GM23338 (cell line): ENCODE data around the gene VIPAS39. TPM values are rescaled to one million over a fixed set of nuclear protein-coding genes. Genes with fewer than 3 reads are reported as not detected.

Experiments
- ATAC-seq: fragments of 200-7000 bp; cut with Tn5 transposase; 3 replicates; pipeline ENCODE4 v1.9.1; 2020
- DNase-seq: peaks from one replicate; pipeline ENCODE4 v3.0.0-alpha.2; 2015; ENCODE audit warnings: low spot score
- H2AFZ ChIP-seq: fragments of 200-600 bp; sonication (generic); 2 replicates; pipeline ENCODE4 v1.8.0; 2016; ENCODE audit warnings: antibody characterized with exemption, mild to moderate bottlenecking, moderate library complexity
- H3F3A ChIP-seq: fragments of 200-600 bp; sonication (generic); replicated peaks from 2 replicates; pipeline ENCODE4 v1.8.0; 2017; ENCODE audit warnings: antibody characterized with exemption, mixed run types, low read depth
- H3K27ac ChIP-seq: fragments of 200-600 bp; sonication (generic); 2 replicates; pipeline ENCODE4 v1.6.1; 2016; ENCODE audit warnings: low read depth
- H3K27me3 ChIP-seq: fragments of 200-600 bp; sonication (generic); 2 replicates; pipeline ENCODE4 v1.8.0; 2016; ENCODE audit warnings: mild to moderate bottlenecking, mixed run types, moderate library complexity; ENCODE audit not compliant: insufficient read depth
- H3K36me3 ChIP-seq: fragments of 200-600 bp; sonication (generic); 2 replicates; pipeline ENCODE4 v1.8.0; 2016; ENCODE audit warnings: mild to moderate bottlenecking; ENCODE audit not compliant: insufficient read depth
- H3K4me1 ChIP-seq: fragments of 200-600 bp; sonication (generic); 2 replicates; pipeline ENCODE4 v1.8.0; 2016; ENCODE audit warnings: mild to moderate bottlenecking, moderate library complexity; ENCODE audit not compliant: insufficient read depth
- H3K4me2 ChIP-seq: fragments of 200-600 bp; sonication (generic); 2 replicates; pipeline ENCODE4 v1.7.1; 2017; ENCODE audit warnings: mixed run types
- H3K4me3 ChIP-seq: fragments of 200-600 bp; sonication (generic); 2 replicates; pipeline ENCODE4 v1.6.1; 2016; ENCODE audit warnings: mixed run types
- H3K79me2 ChIP-seq: fragments of 200-600 bp; sonication (generic); replicated peaks from 2 replicates; pipeline ENCODE4 v1.8.0; 2017; ENCODE audit warnings: mild to moderate bottlenecking; ENCODE audit not compliant: insufficient read depth
- H3K9me2 ChIP-seq: fragments of 200-600 bp; sonication (generic); 2 replicates; pipeline ENCODE4 v1.8.0; 2017; ENCODE audit not compliant: insufficient read depth
- H4K20me1 ChIP-seq: fragments of 200-600 bp; sonication (generic); replicated peaks from 2 replicates; pipeline ENCODE4 v1.8.0; 2017; ENCODE audit warnings: mild to moderate bottlenecking; ENCODE audit not compliant: insufficient read depth
- H3K27ac Mint-ChIP-seq: 2 replicates; pipeline ENCODE4 v1.8.0; 2020; ENCODE audit warnings: inconsistent platforms, mild to moderate bottlenecking, moderate library complexity, mixed read lengths
- H3K27me3 Mint-ChIP-seq: 3 replicates; pipeline ENCODE4 v1.8.0; 2022; ENCODE audit warnings: low read depth, mild to moderate bottlenecking, moderate library complexity, mixed read lengths, inconsistent platforms; ENCODE audit not compliant: insufficient read depth, poor library complexity
- H3K36me3 Mint-ChIP-seq: 3 replicates; pipeline ENCODE4 v1.8.0; 2021; ENCODE audit warnings: low read depth, mild to moderate bottlenecking, inconsistent platforms, moderate library complexity, mixed read lengths
- H3K4me1 Mint-ChIP-seq: 3 replicates; pipeline ENCODE4 v1.8.0; 2020; ENCODE audit warnings: mild to moderate bottlenecking, inconsistent platforms, mixed read lengths
- H3K4me3 Mint-ChIP-seq: 3 replicates; pipeline ENCODE4 v1.8.0; 2021; ENCODE audit warnings: moderate library complexity, mild to moderate bottlenecking, inconsistent platforms, mixed read lengths
- H3K9me3 Mint-ChIP-seq: 3 replicates; pipeline ENCODE4 v1.8.0; 2020; ENCODE audit warnings: moderate library complexity, mild to moderate bottlenecking, inconsistent platforms, mixed read lengths
- CREB1 ChIP-seq: fragments of 250-450 bp; sonication (Bioruptor Pico); IDR thresholded peaks from 2 replicates; pipeline ENCODE4 v1.5.0; 2020; ENCODE audit warnings: low read depth, mild to moderate bottlenecking, moderate library complexity
- EZH2 ChIP-seq: fragments of 200-600 bp; sonication (generic); IDR thresholded peaks from one replicate; pipeline ENCODE4 v1.8.0; 2017; ENCODE audit warnings: antibody characterized with exemption, mild to moderate bottlenecking, low read depth; ENCODE audit not compliant: unreplicated experiment
- EZH2phosphoT487 ChIP-seq: fragments of 200-600 bp; sonication (generic); IDR thresholded peaks from one replicate; pipeline ENCODE4 v1.8.1; 2018; ENCODE audit warnings: antibody characterized with exemption; ENCODE audit not compliant: unreplicated experiment
- JUNB ChIP-seq: IDR thresholded peaks from one replicate; pipeline ENCODE4 v1.6.1; 2016; ENCODE audit warnings: antibody characterized with exemption; ENCODE audit not compliant: unreplicated experiment
- NANOG ChIP-seq: IDR thresholded peaks from 2 replicates; pipeline ENCODE4 v1.6.1; 2016; ENCODE audit warnings: antibody characterized with exemption, borderline replicate concordance
- POLR2AphosphoS5 ChIP-seq: IDR thresholded peaks from 2 replicates; pipeline ENCODE4 v1.6.1; 2016; ENCODE audit warnings: antibody characterized with exemption, low read depth
- STAT1 ChIP-seq: IDR thresholded peaks from one replicate; pipeline ENCODE4 v1.6.1; 2016; ENCODE audit warnings: antibody characterized with exemption; ENCODE audit not compliant: unreplicated experiment
- ZNF114 ChIP-seq: fragments of 250-450 bp; sonication (Bioruptor Pico); IDR thresholded peaks from 2 replicates; pipeline ENCODE4 v1.5.0; 2020; ENCODE audit warnings: mild to moderate bottlenecking, moderate library complexity
- ZNF331 ChIP-seq: fragments of 250-450 bp; sonication (Bioruptor Pico); IDR thresholded peaks from 2 replicates; pipeline ENCODE4 v1.5.0; 2020; ENCODE audit warnings: low read depth, mild to moderate bottlenecking, moderate library complexity
- polyA plus RNA-seq: library from polyadenylated mRNA; unstranded; fragments of >200 nt; fragmentation: Nextera tagmentation; extraction: Ambion mirVana; gene quantifications from 2 replicates; pipeline ENCODE4 v1.2.1, GENCODE V29; 2016
- total RNA-seq: library from RNA; depleted of rRNA; stranded (reverse); fragments of >200 nt; shearing (Covaris generic); gene quantifications from 2 replicates; pipeline ENCODE4 v1.2.3, GENCODE V29; 2014
- TF ChIP-seq, protein P1 (sequence below), 2 experiments: fragments of 200-600 bp in 1 of 2; sonication (generic) in 1 of 2; conservative IDR thresholded peaks; 2 replicates each; pipeline versions ENCODE4 v1.5.1 to v1.6.1; 2016 to 2017; ENCODE audit warnings: antibody characterized with exemption in 2 of 2, low read depth in 2 of 2, mild to moderate bottlenecking in 2 of 2, moderate library complexity in 1 of 2
- TF ChIP-seq, protein P2 (sequence below): IDR thresholded peaks from 2 replicates; pipeline ENCODE4 v1.6.1; 2016; ENCODE audit warnings: antibody characterized with exemption
- TF ChIP-seq, protein P3 (sequence below): fragments of 250-450 bp; sonication (Bioruptor Pico); IDR thresholded peaks from 2 replicates; pipeline ENCODE4 v1.5.0; 2020; ENCODE audit warnings: mild to moderate bottlenecking, moderate library complexity
- TF ChIP-seq, protein P4 (sequence below): IDR thresholded peaks from one replicate; pipeline ENCODE4 v1.6.1; 2018; ENCODE audit warnings: antibody characterized with exemption; ENCODE audit not compliant: unreplicated experiment

The VIPAS39 gene
- total and polyA plus RNA-seq, 2 experiments from 2014 or later = 9.4 to 21.8 TPM

DNA sequence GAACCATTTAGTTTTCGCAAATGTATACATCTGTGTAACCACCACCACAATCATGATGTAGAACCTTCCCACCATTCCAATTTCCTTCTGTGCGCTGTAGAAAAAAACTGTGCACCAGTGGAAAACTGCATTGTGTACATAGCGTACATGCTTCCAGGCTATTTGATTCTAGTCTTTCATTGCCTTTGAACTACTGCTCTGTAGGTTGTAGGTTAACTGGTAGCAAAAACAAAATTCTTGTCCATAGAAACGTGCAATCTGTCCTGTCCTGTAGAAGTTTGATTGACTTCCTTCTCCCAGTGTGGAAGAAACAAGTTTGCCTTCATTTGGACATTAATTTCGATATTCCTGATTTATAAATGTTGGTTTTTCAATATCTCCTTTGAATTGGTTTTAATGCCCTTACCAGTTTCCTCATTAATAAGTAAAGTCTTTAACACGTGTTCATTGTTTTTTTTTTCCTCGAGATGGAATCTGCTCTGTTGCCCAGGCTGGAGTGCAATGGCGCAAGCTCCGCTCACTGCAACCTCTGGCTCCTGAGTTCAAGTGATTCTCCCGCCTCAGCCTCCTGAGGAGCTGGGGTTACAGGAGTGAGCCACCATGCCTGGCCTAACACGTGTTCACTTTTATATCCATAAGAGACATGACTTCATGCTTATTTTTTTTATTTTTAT lies 44.8 kb upstream of the VIPAS39 start:
- H3K27me3 ChIP-seq = peaks cover 41% of the 10 kb centered on the region
- TF ChIP-seq, protein P1, sequence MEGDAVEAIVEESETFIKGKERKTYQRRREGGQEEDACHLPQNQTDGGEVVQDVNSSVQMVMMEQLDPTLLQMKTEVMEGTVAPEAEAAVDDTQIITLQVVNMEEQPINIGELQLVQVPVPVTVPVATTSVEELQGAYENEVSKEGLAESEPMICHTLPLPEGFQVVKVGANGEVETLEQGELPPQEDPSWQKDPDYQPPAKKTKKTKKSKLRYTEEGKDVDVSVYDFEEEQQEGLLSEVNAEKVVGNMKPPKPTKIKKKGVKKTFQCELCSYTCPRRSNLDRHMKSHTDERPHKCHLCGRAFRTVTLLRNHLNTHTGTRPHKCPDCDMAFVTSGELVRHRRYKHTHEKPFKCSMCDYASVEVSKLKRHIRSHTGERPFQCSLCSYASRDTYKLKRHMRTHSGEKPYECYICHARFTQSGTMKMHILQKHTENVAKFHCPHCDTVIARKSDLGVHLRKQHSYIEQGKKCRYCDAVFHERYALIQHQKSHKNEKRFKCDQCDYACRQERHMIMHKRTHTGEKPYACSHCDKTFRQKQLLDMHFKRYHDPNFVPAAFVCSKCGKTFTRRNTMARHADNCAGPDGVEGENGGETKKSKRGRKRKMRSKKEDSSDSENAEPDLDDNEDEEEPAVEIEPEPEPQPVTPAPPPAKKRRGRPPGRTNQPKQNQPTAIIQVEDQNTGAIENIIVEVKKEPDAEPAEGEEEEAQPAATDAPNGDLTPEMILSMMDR (conservative IDR thresholded peaks at IDR 0.05; ENCODE audit: low read depth in 2 of 2) = no peak
- TF ChIP-seq STAT1 (no peak), POLR2AphosphoS5 (no peak), NANOG (no peak), CREB1 (CRISPR knock-in tag) (no peak), EZH2phosphoT487 (no peak), EZH2 (no peak), ZNF114 (CRISPR knock-in tag) (no peak), JUNB (no peak), ZNF331 (CRISPR knock-in tag) (no peak)
- TF ChIP-seq, protein P2, sequence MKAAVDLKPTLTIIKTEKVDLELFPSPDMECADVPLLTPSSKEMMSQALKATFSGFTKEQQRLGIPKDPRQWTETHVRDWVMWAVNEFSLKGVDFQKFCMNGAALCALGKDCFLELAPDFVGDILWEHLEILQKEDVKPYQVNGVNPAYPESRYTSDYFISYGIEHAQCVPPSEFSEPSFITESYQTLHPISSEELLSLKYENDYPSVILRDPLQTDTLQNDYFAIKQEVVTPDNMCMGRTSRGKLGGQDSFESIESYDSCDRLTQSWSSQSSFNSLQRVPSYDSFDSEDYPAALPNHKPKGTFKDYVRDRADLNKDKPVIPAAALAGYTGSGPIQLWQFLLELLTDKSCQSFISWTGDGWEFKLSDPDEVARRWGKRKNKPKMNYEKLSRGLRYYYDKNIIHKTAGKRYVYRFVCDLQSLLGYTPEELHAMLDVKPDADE = no peak
- TF ChIP-seq, protein P3, sequence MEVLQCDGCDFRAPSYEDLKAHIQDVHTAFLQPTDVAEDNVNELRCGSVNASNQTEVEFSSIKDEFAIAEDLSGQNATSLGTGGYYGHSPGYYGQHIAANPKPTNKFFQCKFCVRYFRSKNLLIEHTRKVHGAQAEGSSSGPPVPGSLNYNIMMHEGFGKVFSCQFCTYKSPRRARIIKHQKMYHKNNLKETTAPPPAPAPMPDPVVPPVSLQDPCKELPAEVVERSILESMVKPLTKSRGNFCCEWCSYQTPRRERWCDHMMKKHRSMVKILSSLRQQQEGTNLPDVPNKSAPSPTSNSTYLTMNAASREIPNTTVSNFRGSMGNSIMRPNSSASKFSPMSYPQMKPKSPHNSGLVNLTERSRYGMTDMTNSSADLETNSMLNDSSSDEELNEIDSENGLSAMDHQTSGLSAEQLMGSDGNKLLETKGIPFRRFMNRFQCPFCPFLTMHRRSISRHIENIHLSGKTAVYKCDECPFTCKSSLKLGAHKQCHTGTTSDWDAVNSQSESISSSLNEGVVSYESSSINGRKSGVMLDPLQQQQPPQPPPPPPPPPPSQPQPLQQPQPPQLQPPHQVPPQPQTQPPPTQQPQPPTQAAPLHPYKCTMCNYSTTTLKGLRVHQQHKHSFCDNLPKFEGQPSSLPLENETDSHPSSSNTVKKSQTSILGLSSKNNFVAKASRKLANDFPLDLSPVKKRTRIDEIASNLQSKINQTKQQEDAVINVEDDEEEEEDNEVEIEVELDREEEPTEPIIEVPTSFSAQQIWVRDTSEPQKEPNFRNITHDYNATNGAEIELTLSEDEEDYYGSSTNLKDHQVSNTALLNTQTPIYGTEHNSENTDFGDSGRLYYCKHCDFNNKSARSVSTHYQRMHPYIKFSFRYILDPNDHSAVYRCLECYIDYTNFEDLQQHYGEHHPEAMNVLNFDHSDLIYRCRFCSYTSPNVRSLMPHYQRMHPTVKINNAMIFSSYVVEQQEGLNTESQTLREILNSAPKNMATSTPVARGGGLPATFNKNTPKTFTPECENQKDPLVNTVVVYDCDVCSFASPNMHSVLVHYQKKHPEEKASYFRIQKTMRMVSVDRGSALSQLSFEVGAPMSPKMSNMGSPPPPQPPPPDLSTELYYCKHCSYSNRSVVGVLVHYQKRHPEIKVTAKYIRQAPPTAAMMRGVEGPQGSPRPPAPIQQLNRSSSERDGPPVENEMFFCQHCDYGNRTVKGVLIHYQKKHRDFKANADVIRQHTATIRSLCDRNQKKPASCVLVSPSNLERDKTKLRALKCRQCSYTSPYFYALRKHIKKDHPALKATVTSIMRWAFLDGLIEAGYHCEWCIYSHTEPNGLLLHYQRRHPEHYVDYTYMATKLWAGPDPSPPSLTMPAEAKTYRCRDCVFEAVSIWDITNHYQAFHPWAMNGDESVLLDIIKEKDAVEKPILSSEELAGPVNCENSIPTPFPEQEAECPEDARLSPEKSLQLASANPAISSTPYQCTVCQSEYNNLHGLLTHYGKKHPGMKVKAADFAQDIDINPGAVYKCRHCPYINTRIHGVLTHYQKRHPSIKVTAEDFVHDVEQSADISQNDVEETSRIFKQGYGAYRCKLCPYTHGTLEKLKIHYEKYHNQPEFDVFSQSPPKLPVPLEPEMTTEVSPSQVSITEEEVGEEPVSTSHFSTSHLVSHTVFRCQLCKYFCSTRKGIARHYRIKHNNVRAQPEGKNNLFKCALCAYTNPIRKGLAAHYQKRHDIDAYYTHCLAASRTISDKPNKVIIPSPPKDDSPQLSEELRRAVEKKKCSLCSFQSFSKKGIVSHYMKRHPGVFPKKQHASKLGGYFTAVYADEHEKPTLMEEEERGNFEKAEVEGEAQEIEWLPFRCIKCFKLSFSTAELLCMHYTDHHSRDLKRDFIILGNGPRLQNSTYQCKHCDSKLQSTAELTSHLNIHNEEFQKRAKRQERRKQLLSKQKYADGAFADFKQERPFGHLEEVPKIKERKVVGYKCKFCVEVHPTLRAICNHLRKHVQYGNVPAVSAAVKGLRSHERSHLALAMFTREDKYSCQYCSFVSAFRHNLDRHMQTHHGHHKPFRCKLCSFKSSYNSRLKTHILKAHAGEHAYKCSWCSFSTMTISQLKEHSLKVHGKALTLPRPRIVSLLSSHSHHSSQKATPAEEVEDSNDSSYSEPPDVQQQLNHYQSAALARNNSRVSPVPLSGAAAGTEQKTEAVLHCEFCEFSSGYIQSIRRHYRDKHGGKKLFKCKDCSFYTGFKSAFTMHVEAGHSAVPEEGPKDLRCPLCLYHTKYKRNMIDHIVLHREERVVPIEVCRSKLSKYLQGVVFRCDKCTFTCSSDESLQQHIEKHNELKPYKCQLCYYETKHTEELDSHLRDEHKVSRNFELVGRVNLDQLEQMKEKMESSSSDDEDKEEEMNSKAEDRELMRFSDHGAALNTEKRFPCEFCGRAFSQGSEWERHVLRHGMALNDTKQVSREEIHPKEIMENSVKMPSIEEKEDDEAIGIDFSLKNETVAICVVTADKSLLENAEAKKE (CRISPR knock-in tag) = no peak
- TF ChIP-seq, protein P4, sequence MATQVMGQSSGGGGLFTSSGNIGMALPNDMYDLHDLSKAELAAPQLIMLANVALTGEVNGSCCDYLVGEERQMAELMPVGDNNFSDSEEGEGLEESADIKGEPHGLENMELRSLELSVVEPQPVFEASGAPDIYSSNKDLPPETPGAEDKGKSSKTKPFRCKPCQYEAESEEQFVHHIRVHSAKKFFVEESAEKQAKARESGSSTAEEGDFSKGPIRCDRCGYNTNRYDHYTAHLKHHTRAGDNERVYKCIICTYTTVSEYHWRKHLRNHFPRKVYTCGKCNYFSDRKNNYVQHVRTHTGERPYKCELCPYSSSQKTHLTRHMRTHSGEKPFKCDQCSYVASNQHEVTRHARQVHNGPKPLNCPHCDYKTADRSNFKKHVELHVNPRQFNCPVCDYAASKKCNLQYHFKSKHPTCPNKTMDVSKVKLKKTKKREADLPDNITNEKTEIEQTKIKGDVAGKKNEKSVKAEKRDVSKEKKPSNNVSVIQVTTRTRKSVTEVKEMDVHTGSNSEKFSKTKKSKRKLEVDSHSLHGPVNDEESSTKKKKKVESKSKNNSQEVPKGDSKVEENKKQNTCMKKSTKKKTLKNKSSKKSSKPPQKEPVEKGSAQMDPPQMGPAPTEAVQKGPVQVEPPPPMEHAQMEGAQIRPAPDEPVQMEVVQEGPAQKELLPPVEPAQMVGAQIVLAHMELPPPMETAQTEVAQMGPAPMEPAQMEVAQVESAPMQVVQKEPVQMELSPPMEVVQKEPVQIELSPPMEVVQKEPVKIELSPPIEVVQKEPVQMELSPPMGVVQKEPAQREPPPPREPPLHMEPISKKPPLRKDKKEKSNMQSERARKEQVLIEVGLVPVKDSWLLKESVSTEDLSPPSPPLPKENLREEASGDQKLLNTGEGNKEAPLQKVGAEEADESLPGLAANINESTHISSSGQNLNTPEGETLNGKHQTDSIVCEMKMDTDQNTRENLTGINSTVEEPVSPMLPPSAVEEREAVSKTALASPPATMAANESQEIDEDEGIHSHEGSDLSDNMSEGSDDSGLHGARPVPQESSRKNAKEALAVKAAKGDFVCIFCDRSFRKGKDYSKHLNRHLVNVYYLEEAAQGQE = no peak
- H3K4me3 Mint-ChIP-seq = no peak overlapping the region
- H3K4me1 Mint-ChIP-seq = peaks cover 5% of the 10 kb centered on the region; the same call in 2 of the 3 replicates
- no peaks in the 10 kb centered on the region for H3K9me2 ChIP-seq
- H3K36me3 ChIP-seq = no peaks in the 10 kb centered on the region
- H3K9me3 Mint-ChIP-seq = peaks cover 11% of the 10 kb centered on the region; the same call in 2 of the 3 replicates
- H3K4me3 ChIP-seq = no peak overlapping the region
- no peaks in the 10 kb centered on the region for H4K20me1 ChIP-seq
- no peak for ATAC-seq
- DNase-seq = no peak
- H3K4me2 ChIP-seq = no peak overlapping the region
- no peak overlapping the region for H3K27ac Mint-ChIP-seq
- no peak overlapping the region for H2AFZ ChIP-seq
- H3K27ac ChIP-seq = no peak overlapping the region
- H3K79me2 ChIP-seq = no peaks in the 10 kb centered on the region
- peaks cover 37% of the 10 kb centered on the region for H3K27me3 Mint-ChIP-seq
- no peaks in the 10 kb centered on the region for H3F3A ChIP-seq
- H3K36me3 Mint-ChIP-seq = peaks cover 4% of the 10 kb centered on the region; the same call in 1 of the 3 replicates
- 0 out of 2 replicates have a peak, but pooled peaks cover 5% of the 10 kb centered on the region for H3K4me1 ChIP-seq
